GM15510 (cell line): ENCODE data around the gene DHDDS.

Experiments used
- POLR2A ChIP-seq: IDR thresholded peaks from 3 replicates; pipeline ENCODE4 v1.6.1; 2011; ENCODE audit warnings: borderline replicate concordance; ENCODE audit not compliant: insufficient read length; ENCODE audit errors: extremely low read depth

The DHDDS gene, protein sequence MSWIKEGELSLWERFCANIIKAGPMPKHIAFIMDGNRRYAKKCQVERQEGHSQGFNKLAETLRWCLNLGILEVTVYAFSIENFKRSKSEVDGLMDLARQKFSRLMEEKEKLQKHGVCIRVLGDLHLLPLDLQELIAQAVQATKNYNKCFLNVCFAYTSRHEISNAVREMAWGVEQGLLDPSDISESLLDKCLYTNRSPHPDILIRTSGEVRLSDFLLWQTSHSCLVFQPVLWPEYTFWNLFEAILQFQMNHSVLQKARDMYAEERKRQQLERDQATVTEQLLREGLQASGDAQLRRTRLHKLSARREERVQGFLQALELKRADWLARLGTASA

DNA sequence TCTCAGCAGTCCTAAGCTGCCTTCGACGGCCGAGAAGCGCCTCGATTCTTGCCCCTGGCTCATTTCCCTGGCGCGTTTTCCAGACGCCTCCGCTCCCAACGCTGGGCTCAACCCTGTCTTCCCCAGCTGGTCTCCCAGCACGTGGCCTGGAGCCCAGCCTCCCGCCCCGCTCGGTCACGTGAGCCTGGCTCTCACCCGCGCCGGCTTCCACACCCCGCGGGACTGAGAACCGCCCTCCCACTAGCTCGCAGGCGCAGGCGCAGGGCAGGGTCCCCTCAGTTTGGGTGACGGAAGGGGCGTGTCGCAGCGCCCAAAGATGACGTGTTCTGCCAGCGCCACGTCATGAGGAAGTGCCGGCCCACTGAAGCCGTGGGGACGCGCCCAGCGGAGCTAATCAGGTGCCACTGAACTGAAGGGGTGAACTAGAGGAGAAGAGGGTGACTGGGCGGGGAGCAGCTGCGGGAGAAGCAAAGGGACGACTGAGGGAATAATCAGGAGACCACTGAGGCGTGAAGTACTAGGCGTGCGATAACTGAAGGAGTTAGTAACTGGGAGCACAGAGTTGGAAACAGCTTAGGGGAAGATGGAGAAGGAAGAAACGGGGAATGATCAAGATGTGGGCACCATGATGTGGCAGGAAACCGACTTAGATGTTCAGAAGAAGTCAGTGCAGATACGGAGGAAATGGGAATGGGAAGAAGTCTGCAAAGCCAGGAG, at the start of gene DHDDS:
TSS of gene DHDDS (plus strand) at position 343 of the 717 bp plus-strand sequence. CDS start 625 bp downstream, outside the sequence.
- TF ChIP-seq POLR2A: peak; percentile 84

GRCh38 chr1:26384076-26384475, 48.0 kb upstream of the DHDDS start:
- TF ChIP-seq POLR2A: no peak

DNA sequence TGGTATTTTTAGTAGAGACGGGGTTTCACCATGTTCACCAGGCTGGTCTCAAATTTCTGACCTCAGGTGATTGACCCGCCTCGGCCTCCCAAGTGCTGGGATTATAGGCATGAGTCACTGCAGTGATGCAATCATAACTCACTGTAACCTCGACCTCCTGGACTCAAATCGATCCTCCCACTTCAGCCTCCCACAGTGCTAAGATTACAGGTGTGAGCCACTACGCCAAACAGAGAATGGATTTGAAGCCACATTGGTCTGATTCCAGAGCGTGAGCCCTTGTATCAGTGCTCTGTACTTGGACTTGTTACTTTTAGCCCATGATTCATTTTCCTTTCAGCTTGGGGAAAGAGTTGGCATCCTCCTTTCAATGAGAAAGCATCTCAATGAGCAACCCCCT, 44.7 kb upstream of the DHDDS start:
- TF ChIP-seq POLR2A: no peak

GRCh38 chr1:26388791-26389445, 43.2 kb upstream of the DHDDS start:
- no peak for TF ChIP-seq POLR2A

- no peak for TF ChIP-seq POLR2A
Observed at GRCh38 chr1:26389604-26390247, 42.4 kb upstream of the DHDDS start.

DNA sequence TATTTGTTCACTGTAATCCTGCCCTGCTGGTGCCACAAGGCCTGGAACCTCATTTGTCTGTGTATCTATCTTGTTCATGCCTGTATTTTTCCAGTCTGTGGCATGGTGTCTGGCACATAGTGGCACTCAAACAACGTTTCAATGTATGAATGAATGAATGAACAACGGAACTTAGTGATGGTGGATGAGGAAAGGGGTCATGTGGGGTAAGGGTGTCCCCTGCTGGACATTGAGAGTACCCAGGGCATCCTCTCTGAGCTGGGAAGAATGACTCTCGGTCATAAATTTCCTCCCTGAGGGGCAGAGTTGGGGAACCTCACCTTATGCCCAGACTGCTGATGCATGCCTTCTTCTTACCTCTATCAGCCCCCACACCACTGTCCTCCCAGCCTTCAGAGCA, 40.7 kb upstream of the DHDDS start:
- no peak for TF ChIP-seq POLR2A

GRCh38 chr1:26395754-26396153, 36.4 kb upstream of the DHDDS start:
- no peak for TF ChIP-seq POLR2A

DNA sequence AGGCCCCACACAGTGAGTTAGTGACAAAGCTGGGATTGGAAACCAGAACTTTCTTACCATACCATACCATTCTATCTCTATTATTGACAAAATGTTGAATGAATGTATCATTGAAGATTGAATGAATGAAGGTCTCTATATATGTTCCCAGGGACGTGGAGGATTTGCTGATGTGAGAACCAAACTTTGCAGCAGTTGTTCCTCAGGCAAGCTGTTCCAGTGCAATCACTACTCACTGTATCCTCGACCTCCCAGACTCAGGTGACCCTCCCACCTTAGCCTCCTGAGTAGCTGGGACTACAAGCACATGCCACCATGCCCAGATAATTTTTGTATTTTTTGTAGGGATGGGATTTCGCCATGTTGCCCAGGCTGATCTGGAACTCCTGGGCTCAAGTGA, 33.1 kb upstream of the DHDDS start:
- TF ChIP-seq POLR2A: no peak

DNA sequence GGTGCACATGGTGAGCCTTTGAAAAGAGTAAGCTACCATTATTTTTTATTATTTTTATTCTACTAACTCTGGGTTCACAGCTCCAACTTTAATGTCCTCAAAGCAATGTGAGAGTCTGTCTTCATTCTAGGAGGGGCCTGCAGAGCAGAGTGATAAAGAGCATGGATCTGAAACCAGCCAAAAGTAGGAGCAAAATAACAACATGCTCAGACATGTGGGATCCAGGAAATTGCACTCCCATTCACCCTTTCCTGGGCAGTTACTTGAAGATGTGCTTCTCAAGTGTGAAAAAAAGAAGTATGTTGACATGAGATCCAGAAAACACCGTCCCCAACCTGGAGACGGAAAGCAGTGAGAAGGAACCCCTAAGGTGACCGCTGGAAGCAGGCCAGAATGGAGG, 30.2 kb upstream of the DHDDS start:
- no peak for TF ChIP-seq POLR2A

GRCh38 chr1:26403656-26404055, 28.5 kb upstream of the DHDDS start:
- TF ChIP-seq POLR2A: no peak

DNA sequence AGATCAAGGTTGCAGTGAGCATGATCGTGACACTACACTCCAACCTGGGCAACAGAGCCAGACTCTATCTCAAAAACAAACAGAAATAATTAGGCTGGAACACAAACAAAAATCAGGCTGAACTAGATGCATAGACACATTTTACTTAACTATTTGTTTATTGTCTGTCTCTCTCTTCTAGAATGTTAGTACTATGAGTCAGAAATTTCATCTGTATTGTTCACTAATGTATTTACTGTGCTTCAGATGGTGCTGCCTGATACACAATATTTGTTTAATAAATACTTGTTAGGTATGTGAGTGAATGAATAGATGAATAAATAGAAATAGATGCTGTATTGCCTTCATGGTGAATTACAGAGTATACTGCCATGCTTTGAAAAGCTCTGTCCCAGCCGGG, 27.5 kb upstream of the DHDDS start:
- no peak for TF ChIP-seq POLR2A

DNA sequence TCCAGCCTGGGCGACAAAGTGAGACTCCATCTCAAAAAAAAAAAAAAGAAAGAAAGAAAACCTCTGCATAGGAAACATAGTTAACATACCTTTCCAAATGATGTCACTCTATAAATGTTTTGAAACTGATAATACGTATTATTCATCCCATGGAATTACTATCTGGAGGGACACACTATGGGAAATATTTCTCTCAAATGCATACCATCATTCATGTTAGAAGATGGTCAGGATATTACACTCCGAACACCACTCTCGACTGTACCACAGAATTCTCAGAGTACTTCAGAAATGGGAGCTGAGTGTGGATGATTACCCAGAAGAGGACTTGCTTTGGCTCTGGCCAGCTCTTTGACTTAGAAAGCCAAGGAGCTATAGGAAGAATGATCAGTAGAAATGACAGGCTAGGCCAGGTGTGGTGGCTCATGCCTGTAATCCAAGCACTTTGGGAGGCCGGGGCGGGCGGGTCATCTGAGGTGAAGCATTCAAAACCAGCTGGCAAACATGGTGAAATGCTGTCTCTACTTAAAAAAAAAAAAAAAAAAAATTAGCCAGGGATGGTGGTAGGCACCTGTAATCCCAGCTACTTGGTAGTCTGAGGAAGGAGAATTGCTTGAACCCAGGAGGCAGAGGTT, 26.7 kb upstream of the DHDDS start:
- TF ChIP-seq POLR2A: no peak

GRCh38 chr1:26408604-26409003, 23.5 kb upstream of the DHDDS start:
- TF ChIP-seq POLR2A: no peak

DNA sequence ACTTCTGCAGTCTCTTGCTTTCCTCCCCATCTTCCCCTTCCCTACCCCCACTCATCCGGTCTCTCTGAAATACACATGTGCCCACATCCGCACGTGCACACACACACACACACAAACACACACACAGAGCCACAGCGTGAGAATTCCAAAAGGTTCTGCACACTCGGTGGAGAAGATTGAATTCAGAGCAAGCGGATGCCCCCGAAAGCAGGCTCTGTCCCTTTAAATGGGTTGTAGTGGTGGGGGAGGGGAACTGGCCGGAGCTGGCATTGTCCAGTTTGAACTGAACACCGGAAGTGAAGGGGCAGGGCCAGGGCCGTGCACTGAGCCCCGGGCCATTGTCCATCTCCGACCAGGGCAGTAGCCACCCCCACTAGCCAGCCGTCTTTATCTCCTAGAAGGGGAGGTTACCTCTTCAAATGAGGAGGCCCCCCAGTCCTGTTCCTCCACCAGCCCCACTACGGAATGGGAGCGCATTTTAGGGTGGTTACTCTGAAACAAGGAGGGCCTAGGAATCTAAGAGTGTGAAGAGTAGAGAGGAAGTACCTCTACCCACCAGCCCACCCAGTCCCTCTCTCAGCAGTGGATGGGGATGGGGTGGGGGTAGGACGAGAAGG, 22.8 kb upstream of the DHDDS start:
- no peak for TF ChIP-seq POLR2A

DNA sequence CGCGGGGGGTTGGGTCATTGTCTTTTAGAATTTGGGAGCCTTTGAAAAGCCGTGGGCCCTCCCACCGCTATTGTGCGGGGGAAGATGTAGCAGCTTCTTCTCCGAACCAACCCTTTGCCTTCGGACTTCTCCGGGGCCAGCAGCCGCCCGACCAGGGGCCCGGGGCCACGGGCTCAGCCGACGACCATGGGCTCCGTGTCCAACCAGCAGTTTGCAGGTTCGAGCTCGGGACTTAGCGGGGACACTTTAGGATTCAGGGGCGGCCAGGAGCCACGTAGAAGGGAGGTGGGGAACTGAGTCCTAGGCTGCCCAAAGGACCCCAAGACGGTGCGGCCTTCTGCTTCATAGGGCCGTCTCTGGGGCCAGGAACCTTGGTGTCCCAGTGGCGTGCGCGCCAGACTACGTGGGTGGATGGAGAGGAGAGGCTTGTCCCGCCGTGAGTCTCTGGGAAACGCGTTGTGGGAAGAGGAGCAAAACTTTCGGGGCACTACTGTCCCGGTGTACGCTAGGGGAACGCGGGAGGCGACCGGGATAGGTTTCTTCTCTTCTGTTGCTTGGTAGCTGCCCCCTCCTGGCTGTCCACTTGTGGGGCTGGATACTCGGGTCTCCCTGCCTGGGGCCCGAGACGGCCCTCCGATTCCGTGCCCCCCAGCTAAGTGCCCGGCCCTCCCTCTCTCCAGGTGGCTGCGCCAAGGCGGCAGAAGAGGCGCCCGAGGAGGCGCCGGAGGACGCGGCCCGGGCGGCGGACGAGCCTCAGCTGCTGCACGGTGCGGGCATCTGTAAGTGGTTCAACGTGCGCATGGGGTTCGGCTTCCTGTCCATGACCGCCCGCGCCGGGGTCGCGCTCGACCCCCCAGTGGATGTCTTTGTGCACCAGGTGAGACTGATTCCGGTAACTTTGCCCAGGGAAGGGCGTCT, 21.2 kb upstream of the DHDDS start, which contains the start of gene LIN28A:
TSS of gene LIN28A (plus strand) at position 112 of the 918 bp plus-strand sequence. CDS start at position 187, 75 bp downstream.
- no peak for TF ChIP-seq POLR2A
